ENCODE measurements around the gene EFCAB12.

- no peak for TF ChIP-seq CTCF (IDR thresholded peaks at IDR 0.05)
- no peak for TF ChIP-seq POLR2AphosphoS5 (IDR thresholded peaks at IDR 0.05)
Observed at GRCh38 chr3:129415378-129415777, 13.1 kb downstream of the EFCAB12 start.
